Fibroblast of skin of scalp (primary cell): ENCODE data around the gene GRAMD1B. TPM values are rescaled to one million over a fixed set of nuclear protein-coding genes. Genes with fewer than 3 reads are reported as not detected.

Source experiments
- DNase-seq: peaks from one replicate; pipeline ENCODE4 v3.0.0-alpha.2; 2013
- polyA plus RNA-seq, 2 experiments: library from polyadenylated mRNA; unstranded; fragments of 120-200 nt; gene quantifications; one replicate each; pipeline ENCODE4 v1.2.1, GENCODE V29; 2013; ENCODE audit not compliant: insufficient read length in 2 of 2

GRAMD1B gene
- polyA plus RNA-seq (2013, experiment 1 of 2; ENCODE audit: insufficient read length) = 3.3 TPM
- 3.1 TPM for polyA plus RNA-seq (2013, experiment 2 of 2; ENCODE audit: insufficient read length)

DNA sequence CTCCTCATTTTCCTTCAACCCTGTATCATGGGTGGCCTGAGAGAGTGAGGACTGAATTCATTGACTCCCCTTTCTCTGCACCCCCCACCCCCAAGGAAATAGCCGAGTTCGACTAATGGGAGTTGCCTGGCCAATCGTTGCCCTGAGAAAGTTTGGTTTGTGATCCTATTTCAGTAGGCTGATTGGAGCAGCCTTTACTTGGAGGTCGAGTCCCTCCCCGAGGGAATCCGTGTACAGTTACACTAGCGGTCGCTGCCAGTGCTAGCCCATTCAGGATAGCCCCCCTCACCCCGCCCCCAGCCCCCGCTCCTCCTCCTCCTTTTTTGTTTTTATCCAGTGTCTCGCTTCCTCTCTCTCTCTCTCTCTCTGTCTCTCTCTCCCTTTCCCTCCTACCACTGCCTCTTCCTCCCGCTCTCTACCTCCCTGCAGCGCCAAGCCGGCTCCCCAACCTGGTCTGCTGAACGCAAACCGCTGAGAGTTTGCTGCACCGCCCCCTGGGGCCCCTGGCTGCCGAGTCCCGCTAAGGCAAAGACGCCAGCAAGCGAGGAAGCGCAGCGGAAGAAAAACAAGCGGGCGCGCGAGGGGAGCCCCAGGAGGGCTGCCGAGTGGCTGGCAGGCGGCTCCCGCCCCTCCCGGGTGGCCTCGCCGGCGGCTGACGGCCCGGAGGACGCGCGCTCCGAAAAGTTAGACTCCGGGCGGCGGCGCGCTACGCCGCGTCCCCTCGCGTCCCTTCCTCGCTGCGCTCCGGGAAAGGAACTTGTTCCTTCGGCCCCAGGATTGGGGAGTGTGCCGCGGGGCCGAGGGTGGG lies at the start of gene GRAMD1B:
Gene GRAMD1B, plus strand, starts transcription at position 357 of the 808 bp plus-strand sequence. CDS start 524 bp downstream, outside the sequence.
- peak; percentile 90 for DNase-seq

DNA sequence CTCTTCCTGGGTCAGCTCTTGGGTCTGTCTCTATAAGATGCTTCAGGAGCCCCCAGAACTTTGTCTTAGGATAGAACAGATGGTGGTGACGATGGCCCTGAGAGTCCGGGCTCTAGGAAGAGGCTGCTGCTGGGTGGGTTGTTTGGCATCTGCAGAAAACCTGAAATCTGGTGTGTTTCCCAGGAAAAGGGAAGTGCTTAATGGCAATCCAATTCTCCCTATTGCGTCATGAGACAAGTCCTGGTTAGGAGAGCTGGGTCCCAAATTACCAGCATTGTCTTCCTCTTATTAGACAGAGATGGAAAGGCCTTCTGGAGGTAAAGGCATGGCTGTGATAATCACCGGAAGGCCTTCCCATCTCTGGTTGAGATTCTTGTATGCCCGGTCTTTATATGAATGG lies 48.9 kb upstream of the GRAMD1B start:
- DNase-seq = no peak

DNA sequence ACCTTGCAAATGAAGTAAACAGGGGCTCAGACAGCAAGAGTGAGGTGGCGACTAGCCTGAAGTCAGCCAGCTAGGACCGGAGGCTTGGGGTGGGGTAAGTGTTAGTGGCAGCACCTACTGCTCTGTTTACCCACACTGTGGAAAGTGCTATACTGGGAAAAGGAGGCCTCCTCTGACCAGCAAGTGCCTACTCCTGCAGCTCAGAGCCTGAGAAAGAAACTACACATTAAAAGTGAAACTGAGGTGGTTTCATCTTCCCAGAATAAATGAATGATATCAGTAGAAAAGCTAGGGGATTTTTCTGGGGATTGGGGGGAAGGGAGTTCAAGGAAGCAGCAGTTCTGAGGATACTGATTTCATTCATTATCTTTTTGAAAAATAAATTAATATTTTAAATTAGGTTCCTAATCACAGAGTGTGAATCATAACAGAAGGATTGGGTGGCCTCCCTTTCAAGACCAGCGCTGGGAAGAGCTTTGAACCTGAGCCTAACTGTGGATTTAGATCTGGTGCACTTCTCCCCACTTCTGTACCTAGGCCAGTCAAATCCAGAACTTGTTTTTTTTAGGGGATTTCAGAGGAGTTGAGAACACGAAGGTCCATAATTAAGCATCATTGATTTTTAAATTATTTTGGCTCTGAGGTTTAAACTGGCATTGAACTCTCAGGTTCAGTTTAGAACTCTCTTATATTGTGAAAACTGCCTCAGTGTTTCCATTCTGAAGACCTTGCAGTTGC lies 48.1 kb upstream of the GRAMD1B start:
- no peak for DNase-seq

GRCh38 chr11:123382555-123383074 lies 47.5 kb upstream of the GRAMD1B start:
- DNase-seq = no peak

DNA sequence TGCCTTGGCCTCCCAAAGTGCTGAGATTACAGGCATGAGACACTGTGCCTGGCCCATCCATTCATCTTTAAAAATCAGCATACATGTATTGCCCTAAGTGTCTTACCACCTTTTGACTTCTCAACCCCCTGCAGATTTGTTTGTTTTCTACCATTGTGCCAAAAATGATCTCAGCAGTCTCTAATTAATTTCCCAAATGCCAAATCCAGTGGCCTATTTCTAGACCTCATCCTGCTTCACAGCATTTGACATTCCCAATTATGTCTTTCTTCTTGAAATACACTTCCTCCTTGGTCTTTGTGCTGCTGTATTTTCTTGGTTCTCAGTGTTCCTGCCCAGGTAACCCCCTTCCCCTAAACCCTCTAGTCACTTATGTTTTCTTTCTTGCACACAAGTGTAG lies 46.0 kb upstream of the GRAMD1B start:
- DNase-seq = no peak

GRCh38 chr11:123386796-123387510 lies 43.1 kb upstream of the GRAMD1B start:
- peak; percentile 80 for DNase-seq

GRCh38 chr11:123388640-123389039 lies 41.4 kb upstream of the GRAMD1B start:
- no peak for DNase-seq

DNA sequence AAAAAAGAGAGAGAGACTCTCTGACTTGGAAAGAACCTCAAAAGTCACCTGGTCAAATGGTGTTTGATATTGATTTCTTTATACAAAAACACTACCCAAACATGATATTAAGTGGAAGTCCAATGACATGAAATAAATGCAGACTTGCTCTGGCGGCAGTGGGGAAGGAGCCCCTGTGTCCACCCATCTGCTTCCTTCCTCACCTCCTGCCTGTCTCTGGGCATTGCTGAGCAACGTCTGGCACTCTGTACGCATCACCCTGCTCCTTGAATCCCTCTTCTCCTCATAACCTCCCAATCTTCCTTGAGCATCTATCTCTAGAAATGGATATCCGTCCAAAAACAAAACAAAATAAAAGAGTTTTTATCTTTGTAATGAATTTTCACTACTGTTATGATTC lies 39.9 kb upstream of the GRAMD1B start:
- DNase-seq = no peak

- no peak for DNase-seq
Measured at GRCh38 chr11:123391646-123392348, 38.3 kb upstream of the GRAMD1B start.

GRCh38 chr11:123392431-123392830 lies 37.6 kb upstream of the GRAMD1B start:
- no peak for DNase-seq

DNA sequence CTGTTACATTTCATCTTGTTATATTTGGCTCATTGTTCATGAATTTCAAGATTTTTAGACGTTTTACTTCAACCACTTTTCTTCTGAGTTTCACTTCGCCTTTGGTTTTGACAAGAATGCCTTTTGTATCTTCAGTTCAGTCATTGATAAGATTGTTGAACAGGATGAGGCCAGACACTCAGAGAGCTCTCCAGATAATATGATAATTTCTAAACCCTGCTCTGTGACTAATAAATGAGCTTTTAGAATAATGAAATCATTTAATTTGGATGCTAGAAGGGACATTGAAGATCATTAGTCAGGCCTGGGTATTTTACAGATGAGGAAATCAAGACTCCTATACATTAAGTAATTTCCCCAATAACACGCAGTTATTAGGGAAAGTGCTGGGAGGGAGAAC lies 37.2 kb upstream of the GRAMD1B start:
- DNase-seq = no peak

DNA sequence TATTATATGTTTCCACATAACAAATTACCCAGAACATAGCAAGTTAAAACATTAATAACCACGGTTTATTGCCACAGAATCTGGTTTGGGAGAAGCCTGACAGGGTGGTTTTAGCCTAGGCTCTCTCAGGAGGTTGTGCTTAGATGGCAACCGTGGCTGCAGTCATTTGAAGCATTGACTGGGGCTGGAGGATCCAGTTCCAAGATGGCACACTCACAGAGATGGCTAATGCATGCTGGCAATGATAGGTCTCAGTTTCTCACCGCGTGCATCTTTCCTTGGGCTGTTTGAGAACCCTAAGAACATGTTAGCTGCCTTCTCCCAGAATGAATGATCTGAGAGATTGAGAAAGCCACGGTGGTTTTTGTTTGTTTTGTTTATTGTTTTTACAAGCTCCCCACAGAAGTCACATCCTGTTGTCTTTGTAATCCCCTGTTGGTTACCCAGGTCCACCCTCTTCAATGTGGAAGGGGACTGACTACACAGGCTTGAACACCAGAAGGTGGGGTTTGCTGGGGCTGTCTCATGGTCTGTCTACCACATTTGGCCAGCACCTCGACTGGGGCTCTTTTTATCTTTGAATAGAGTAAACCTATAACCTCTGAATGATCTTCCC lies 36.6 kb upstream of the GRAMD1B start:
- DNase-seq = no peak

DNA sequence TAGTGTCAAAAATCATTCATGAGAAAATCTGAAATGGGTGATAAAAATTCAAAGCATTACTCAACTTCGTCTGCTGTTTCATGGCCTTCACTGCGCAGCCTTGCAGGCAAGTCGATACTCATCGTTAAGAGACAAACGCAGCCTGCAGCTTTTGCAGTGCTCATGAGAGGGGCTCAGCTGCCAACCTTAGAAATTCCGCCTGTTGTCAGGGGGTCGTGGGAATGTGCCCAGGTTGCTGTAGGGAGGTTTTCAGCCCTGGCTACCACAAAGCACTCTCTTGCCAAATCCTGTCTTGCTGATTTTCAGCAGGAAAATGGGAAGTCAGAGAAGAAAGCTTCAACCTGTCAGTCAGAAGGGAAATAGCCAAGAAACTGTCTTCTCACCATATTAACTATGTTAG lies 25.4 kb upstream of the GRAMD1B start:
- DNase-seq = no peak

GRCh38 chr11:123405123-123405592 lies 24.9 kb upstream of the GRAMD1B start:
- DNase-seq = no peak

DNA sequence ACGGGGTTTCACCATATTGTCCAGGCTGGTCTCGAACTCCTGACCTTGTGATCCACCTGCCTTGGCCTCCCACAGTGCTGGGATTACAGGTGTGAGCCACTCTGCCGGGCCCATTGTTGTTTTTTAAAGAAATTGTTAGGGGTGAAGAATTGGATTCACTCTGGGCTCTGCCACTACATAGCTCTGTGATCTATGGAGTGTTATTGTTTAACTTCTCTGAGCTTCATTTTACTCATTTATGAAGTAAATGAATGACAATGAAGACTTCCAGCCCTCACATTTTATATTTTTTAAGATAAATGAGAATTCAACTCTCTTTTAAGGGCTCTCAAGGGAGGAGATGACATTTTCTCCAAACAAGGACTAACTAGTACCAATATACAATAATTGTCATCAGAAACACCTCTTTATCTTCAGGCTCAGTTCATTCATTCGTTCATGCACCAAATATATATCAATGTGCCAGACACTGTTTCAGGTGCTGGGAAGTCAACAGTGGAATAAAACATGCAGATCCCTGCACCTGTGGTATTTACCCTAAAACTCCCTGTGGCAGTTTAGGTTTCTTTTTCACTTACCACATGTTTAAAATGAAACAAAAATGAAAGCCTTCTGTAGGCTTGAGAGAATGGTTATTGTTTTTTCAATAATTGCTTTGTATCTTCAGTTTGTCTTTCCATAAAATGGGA lies 23.5 kb upstream of the GRAMD1B start:
- no peak for DNase-seq

DNA sequence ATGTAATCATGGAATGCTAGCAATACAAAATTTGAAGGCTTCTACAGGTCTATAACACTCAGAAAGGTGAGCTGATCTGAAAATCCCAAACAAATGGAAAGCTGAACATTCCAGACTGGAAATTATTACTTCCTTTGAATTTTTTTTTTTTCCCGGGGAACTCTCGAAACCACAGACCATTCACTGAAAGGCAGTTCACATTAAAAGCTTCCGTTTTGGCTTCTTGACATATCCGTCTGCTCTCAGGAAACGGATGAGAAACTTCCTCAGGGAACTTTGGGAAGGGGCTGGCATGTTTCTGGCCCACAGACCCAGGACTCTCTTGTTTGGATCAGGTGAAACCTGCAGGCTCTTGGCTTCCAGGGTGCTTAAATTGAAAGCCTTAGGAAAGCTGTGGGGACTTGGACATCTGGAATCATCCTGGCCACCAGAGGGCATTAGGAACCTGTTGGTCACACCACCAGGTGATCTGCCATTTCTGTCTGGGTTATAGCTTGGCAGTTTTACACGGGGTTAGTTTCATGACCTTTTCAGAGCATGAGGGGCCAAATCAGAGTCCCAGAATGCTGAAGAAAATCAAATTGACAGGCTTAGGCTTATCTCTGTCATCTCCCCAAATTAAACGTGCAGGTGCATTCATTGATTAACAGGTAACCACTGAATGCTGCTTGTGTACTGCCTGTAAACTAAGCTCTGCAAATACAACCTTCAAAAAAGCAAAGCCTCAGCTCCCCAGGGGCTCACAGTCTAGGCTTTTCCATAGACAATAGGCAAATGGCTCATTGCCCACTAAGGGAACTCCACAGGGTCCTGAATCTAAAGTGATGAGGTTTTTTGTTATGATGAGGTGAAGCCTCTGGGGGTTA lies 22.7 kb upstream of the GRAMD1B start:
- peak; percentile 62 for DNase-seq

DNA sequence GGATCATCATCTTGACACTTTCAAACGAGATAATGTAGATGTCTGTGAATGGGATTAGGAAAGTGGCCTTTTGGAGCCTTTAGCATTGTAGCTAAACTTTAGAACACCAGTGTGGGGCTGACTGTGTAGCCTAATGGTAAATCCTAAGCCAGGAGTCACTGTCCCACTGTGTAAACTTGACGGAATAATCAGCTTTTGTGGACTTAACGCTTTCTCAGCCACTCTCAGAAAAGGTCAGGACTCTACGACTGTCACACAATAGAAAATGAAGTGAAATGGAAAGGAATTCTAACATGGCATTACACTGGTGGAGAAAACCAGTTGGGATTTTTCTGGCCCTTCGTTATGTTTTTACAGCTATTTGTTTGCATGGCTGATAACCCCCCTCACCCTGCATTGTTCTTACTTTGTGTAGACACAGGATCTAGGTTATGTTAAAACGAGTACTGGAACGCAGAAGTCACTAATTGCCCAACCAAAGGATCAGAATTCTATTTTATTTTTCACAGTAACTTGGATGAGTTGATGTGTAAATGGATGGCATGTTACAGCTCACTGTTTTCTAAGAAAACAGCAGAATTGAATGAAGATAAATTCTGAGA lies 22.0 kb upstream of the GRAMD1B start:
- no peak for DNase-seq

GRCh38 chr11:123408619-123409455 lies 21.2 kb upstream of the GRAMD1B start:
- DNase-seq = no peak
